HepG2 (cell line): ENCODE results near the gene TM9SF2. TPM values are rescaled to one million over a fixed set of nuclear protein-coding genes. Genes with fewer than 3 reads are reported as not detected.

Source experiments
- ATAC-seq: fragments of 200-7000 bp; cut with Tn5 transposase; 3 replicates; pipeline ENCODE4 v1.9.1; 2020; ENCODE audit warnings: mild to moderate bottlenecking, moderate library complexity
- BruUV-seq: library from RNA; stranded (reverse); fragments of 400-500 nt; replicated peaks from 2 replicates; lab custom pipeline; 2021; lab: Mats Ljungman, UMichigan
- CTCF ChIA-PET: fragments of 300-600 bp; formaldehyde crosslinking; extraction: SDS; loops from one replicate; lab custom pipeline; 2021; ENCODE audit warnings: low total read pairs, inconsistent platforms, low intra/inter-chr PET ratio; lab: Yijun Ruan, JAX
- POLR2A ChIA-PET: fragments of 350-600 bp; sonication (Branson Sonifier 250); formaldehyde crosslinking; loops from one replicate; lab custom pipeline; 2020; ENCODE audit warnings: antibody characterized with exemption, inconsistent platforms; lab: Yijun Ruan, JAX
- DNase-seq: peaks from one replicate; pipeline ENCODE4 v3.0.0-alpha.2; 2015; ENCODE audit warnings: low spot score
- FAIRE-seq: peaks from 3 replicates; lab custom pipeline; 2011; peaks lifted over from hg19 to GRCh38; lab: Jason Lieb, UNC
- H2AFZ ChIP-seq: one replicate; pipeline ENCODE4 v1.6.1; 2011; ENCODE audit warnings: low read length, inconsistent platforms
- H3K27ac ChIP-seq: fragments of 300-600 bp; 3 replicates; pipeline ENCODE4 v1.8.0; 2011; ENCODE audit warnings: mixed run types, mild to moderate bottlenecking, mixed read lengths, low read length, inconsistent platforms; ENCODE audit not compliant: insufficient read depth; ENCODE audit errors: extremely low read length
- H3K27me3 ChIP-seq, 2 experiments: fragments of 200-600 bp in 1 of 2; 2 replicates in 1 of 2; 3 replicates in 1 of 2; pipeline versions ENCODE4 v1.6.0 to v1.8.0; 2011; ENCODE audit warnings: low read length in 2 of 2, mild to moderate bottlenecking in 2 of 2, moderate library complexity in 2 of 2, inconsistent platforms in 1 of 2; ENCODE audit not compliant: insufficient read depth in 2 of 2, control insufficient read depth in 1 of 2
- H3K36me3 ChIP-seq, 2 experiments: fragments of 200-600 bp in 1 of 2; replicated peaks in 1 of 2; 2 replicates in 1 of 2; 3 replicates in 1 of 2; pipeline versions ENCODE4 v1.5.1 to v1.8.0; 2011; ENCODE audit warnings: low read length in 2 of 2, inconsistent platforms in 1 of 2; ENCODE audit not compliant: insufficient read depth in 2 of 2, control insufficient read depth in 1 of 2
- H3K4me1 ChIP-seq: 2 replicates; pipeline ENCODE4 v1.5.1; 2012; ENCODE audit warnings: low read length, inconsistent platforms; ENCODE audit not compliant: insufficient read depth
- H3K4me2 ChIP-seq: 2 replicates; pipeline ENCODE4 v1.6.0; 2011; ENCODE audit warnings: low read depth, low read length, inconsistent platforms
- H3K4me3 ChIP-seq, 3 experiments: fragments of 200-600 bp in 1 of 3; sonication (generic), shearing (Covaris generic) in 1 of 3; replicated peaks in 1 of 3; 2 replicates each; pipeline ENCODE4 v1.5.1; 2011 to 2016; ENCODE audit warnings: low read length in 3 of 3, inconsistent platforms in 2 of 3, low read depth in 2 of 3, mild to moderate bottlenecking in 2 of 3, control low read depth in 1 of 3, mixed read lengths in 1 of 3; ENCODE audit not compliant: insufficient read depth in 1 of 3
- H3K79me2 ChIP-seq: one replicate; pipeline ENCODE4 v1.6.1; 2011; ENCODE audit warnings: low read length, inconsistent platforms; ENCODE audit not compliant: insufficient read depth
- H3K9ac ChIP-seq: 2 replicates; pipeline ENCODE4 v1.6.0; 2011; ENCODE audit warnings: mild to moderate bottlenecking, low read depth, low read length, inconsistent platforms; ENCODE audit not compliant: insufficient read depth
- H3K9me3 ChIP-seq: 2 replicates; pipeline ENCODE4 v1.5.1; 2012; ENCODE audit warnings: mild to moderate bottlenecking, low read length
- H4K20me1 ChIP-seq: 2 replicates; pipeline ENCODE4 v1.6.0; 2011; ENCODE audit warnings: inconsistent platforms, mild to moderate bottlenecking, low read length, moderate library complexity; ENCODE audit not compliant: insufficient read depth
- HMG20B ChIP-seq: conservative IDR thresholded peaks from 2 replicates; pipeline ENCODE4 v1.6.1; 2016; ENCODE audit warnings: missing genetic modification reagents, missing compliant biosample characterization
- MAF1 ChIP-seq: sonication (generic); formaldehyde crosslinking; IDR thresholded peaks from 2 replicates; pipeline ENCODE4 v1.5.0; 2020; ENCODE audit warnings: missing genetic modification reagents, borderline replicate concordance
- NR2C2 ChIP-seq: sonication (generic); formaldehyde crosslinking; IDR thresholded peaks from 2 replicates; pipeline ENCODE4 v1.4.0; 2020; ENCODE audit warnings: missing genetic modification reagents, mild to moderate bottlenecking, moderate library complexity, borderline replicate concordance
- PHF21A ChIP-seq: sonication (generic); formaldehyde crosslinking; IDR thresholded peaks from 2 replicates; pipeline ENCODE4 v1.5.0; 2020; ENCODE audit warnings: mild to moderate bottlenecking, missing genetic modification reagents
- RELA ChIP-seq: sonication (generic); formaldehyde crosslinking; IDR thresholded peaks from 2 replicates; pipeline ENCODE4 v1.4.0; 2020; ENCODE audit warnings: missing genetic modification reagents
- ZNF205 ChIP-seq: IDR thresholded peaks from 2 replicates; pipeline ENCODE4 v1.6.1; 2018; ENCODE audit warnings: missing biosample characterization, missing genetic modification reagents
- ZNF329 ChIP-seq: sonication (generic); formaldehyde crosslinking; IDR thresholded peaks from 2 replicates; pipeline ENCODE4 v1.9.0; 2021; ENCODE audit warnings: low read depth, mild to moderate bottlenecking, missing genetic modification reagents
- ZNF564 ChIP-seq: sonication (generic); formaldehyde crosslinking; IDR thresholded peaks from 2 replicates; pipeline ENCODE4 v1.8.1; 2023; ENCODE audit warnings: mild to moderate bottlenecking, missing genetic modification reagents
- ZNF891 ChIP-seq: sonication (generic); formaldehyde crosslinking; IDR thresholded peaks from 2 replicates; pipeline ENCODE4 v1.5.0; 2020; ENCODE audit warnings: mild to moderate bottlenecking, missing genetic modification reagents
- WGBS: methylation state at CpG from one replicate; pipeline ENCODE4 v1.1.6; 2017; ENCODE audit warnings: low lambda C conversion rate; 5-methylcytosine and 5-hydroxymethylcytosine counted together
- in situ Hi-C: cut with HindIII; loops from 2 replicates; pipeline ENCODE4 v1.10.0; 2017; ENCODE audit warnings: low pct_unique_long_range_greater_than_20kb; ENCODE audit not compliant: extremely low pct_ligation_motif_present
- intact Hi-C: fragments of 100-400 bp; cut with micrococcal nuclease; formaldehyde crosslinking; loops from one replicate; pipeline ENCODE4 v1.10.0; 2022; ENCODE audit not compliant: unreplicated experiment
- polyA plus RNA-seq, 8 experiments: library from polyadenylated mRNA; depleted of rRNA in 3 of 8; stranded (reverse) in 7 of 8; unstranded in 1 of 8; fragments of >200 nt; fragmentation: Illumina TruSeq in 4 of 8; extraction: Trizol in 4 of 8; gene quantifications; 2 replicates each; pipeline versions ENCODE4 v1.2.1 to v1.2.3, GENCODE V29; 2011 to 2016; ENCODE audit warnings: low read depth in 4 of 8, missing spikeins in 1 of 8, mixed read lengths in 1 of 8; ENCODE audit not compliant: insufficient read depth in 1 of 8
- total RNA-seq, 5 experiments: library from RNA; depleted of rRNA; stranded (reverse); fragments of >200 nt; fragmentation: Illumina TruSeq; extraction: Trizol; gene quantifications; 2 replicates each; pipeline ENCODE4 v1.2.3, GENCODE V29; 2016; ENCODE audit warnings: low read depth in 1 of 5
- TF ChIP-seq, protein P1 (sequence below): sonication (generic); formaldehyde crosslinking; IDR thresholded peaks from 2 replicates; pipeline ENCODE4 v1.4.0; 2020; ENCODE audit warnings: missing genetic modification reagents
- TF ChIP-seq, protein P2 (sequence below): sonication (generic); formaldehyde crosslinking; IDR thresholded peaks from 2 replicates; pipeline ENCODE4 v1.5.0; 2020; ENCODE audit warnings: missing genetic modification reagents, mild to moderate bottlenecking, borderline replicate concordance
- TF ChIP-seq, protein P3 (sequence below): sonication (generic); formaldehyde crosslinking; IDR thresholded peaks from 2 replicates; pipeline ENCODE4 v1.5.0; 2020; ENCODE audit warnings: mild to moderate bottlenecking, missing genetic modification reagents, moderate library complexity
- TF ChIP-seq, protein P4 (sequence below): sonication (generic); formaldehyde crosslinking; IDR thresholded peaks from 2 replicates; pipeline ENCODE4 v1.4.0; 2020; ENCODE audit warnings: missing genetic modification reagents, low read depth, mild to moderate bottlenecking, borderline replicate concordance

The TM9SF2 gene
- total and polyA plus RNA-seq, 2 of the 13 experiments (the other 11 are each of a cell fraction or from before 2014, with no cell fraction given), result 94.1 to 123 TPM

DNA sequence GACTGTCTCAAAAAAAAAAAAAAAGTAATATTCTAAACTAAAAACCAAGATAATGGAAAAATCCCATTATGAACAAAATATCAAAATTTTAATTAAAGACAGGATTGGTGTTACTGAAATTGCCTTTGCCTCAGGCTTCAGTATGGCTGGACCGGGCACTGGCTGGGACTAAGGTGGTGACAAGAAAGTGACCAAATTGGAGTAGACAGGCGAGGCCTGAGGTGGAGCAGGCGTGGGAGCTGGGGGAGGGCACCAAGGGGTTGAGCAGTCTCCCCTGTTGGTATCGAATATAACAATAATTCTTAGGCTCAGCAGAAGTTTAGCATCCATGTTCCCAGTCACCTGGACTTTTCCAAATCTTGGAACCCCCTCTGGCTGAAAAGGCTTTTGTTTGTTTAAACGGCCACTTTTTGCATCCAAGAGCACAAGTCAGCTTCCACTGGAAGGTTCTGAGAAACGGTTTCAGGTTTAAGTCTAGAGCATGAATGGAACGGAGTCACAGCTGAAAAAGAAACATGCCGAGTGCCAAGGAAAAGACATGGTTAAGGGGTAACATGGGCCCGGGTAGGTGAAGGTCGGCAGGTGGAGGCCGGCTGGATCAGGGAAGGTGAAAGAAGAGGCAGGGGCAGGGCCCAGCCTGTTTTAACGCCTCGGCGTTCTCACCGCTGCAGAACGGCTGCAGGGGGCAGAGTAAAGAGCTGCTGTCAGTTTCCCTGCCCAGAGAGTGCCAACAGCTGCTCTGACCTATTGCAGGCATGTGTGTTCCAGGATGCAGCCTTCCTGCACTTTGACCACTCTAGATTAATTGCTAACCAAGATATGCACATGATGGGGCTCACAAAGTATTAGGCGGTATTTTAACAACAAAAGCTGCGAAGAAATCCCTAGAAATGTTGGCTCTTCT, 104.4 kb downstream of the TM9SF2 start:
- FAIRE-seq, result peak; percentile 46
- peak overlapping the region; percentile 75 for H2AFZ ChIP-seq
- TF ChIP-seq, protein P1, sequence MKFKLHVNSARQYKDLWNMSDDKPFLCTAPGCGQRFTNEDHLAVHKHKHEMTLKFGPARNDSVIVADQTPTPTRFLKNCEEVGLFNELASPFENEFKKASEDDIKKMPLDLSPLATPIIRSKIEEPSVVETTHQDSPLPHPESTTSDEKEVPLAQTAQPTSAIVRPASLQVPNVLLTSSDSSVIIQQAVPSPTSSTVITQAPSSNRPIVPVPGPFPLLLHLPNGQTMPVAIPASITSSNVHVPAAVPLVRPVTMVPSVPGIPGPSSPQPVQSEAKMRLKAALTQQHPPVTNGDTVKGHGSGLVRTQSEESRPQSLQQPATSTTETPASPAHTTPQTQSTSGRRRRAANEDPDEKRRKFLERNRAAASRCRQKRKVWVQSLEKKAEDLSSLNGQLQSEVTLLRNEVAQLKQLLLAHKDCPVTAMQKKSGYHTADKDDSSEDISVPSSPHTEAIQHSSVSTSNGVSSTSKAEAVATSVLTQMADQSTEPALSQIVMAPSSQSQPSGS (CRISPR knock-in tag), result 0 out of 2 replicates have a peak, but pooled peaks have one; percentile 1
- TF ChIP-seq ZNF329 (CRISPR knock-in tag) (no peak), RELA (CRISPR knock-in tag) (no peak), NR2C2 (peak; percentile 63; the same call in 1 of the 2 replicates), ZNF564 (CRISPR knock-in tag) (peak; percentile 19), ZNF205 (CRISPR knock-in tag) (peak; percentile 63; the same call in 1 of the 2 replicates), HMG20B (no peak), PHF21A (peak; percentile 52), MAF1 (CRISPR knock-in tag) (no peak), ZNF891 (CRISPR knock-in tag) (0 out of 2 replicates have a peak, but pooled peaks have one; percentile 40)
- TF ChIP-seq, protein P2, sequence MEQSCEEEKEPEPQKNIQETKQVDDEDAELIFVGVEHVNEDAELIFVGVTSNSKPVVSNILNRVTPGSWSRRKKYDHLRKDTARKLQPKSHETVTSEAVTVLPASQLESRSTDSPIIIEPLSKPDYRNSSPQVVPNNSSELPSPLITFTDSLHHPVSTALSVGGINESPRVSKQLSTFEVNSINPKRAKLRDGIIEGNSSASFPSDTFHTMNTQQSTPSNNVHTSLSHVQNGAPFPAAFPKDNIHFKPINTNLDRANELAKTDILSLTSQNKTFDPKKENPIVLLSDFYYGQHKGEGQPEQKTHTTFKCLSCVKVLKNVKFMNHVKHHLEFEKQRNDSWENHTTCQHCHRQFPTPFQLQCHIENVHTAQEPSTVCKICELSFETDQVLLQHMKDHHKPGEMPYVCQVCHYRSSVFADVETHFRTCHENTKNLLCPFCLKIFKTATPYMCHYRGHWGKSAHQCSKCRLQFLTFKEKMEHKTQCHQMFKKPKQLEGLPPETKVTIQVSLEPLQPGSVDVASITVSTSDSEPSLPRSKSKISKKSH, result peak; percentile 39; the same call in 1 of the 2 replicates
- TF ChIP-seq, protein P3, sequence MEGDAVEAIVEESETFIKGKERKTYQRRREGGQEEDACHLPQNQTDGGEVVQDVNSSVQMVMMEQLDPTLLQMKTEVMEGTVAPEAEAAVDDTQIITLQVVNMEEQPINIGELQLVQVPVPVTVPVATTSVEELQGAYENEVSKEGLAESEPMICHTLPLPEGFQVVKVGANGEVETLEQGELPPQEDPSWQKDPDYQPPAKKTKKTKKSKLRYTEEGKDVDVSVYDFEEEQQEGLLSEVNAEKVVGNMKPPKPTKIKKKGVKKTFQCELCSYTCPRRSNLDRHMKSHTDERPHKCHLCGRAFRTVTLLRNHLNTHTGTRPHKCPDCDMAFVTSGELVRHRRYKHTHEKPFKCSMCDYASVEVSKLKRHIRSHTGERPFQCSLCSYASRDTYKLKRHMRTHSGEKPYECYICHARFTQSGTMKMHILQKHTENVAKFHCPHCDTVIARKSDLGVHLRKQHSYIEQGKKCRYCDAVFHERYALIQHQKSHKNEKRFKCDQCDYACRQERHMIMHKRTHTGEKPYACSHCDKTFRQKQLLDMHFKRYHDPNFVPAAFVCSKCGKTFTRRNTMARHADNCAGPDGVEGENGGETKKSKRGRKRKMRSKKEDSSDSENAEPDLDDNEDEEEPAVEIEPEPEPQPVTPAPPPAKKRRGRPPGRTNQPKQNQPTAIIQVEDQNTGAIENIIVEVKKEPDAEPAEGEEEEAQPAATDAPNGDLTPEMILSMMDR, result peak; percentile 49
- TF ChIP-seq, protein P4, sequence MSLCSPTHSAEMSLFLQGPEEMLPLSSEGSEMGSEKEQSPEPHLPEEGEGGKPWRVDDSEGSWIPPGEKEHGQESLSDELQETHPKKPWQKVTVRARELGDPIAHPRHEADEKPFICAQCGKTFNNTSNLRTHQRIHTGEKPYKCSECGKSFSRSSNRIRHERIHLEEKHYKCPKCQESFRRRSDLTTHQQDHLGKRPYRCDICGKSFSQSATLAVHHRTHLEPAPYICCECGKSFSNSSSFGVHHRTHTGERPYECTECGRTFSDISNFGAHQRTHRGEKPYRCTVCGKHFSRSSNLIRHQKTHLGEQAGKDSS (CRISPR knock-in tag), result peak; percentile 54; the same call in 1 of the 2 replicates

More for the DNA sequence above, 104.4 kb downstream of the TM9SF2 start:
- no peaks in the 10 kb centered on the region for H3K9me3 ChIP-seq
- no peaks in the 10 kb centered on the region for H4K20me1 ChIP-seq
- ChIA-PET CTCF (no interaction called here), POLR2A (interaction anchor here (0.6 to 2.9 kb wide), 14 partner anchors 9 to 1492 kb away, joined by 3 to 19 read pairs (median 6); partner anchors contain the start of genes PCCA and TMTC4)
- H3K4me3 ChIP-seq, result peak overlapping the region; percentile 56 to 73 (median 67)
- H3K4me2 ChIP-seq, result peak overlapping the region; percentile 93
- in situ Hi-C loops (no loop called here), intact Hi-C loops (loop anchor here (1.0 to 2.0 kb wide), 2 partner anchors 47 to 107 kb away; no protein-coding TSS in a partner anchor)
- ATAC-seq (peak; percentile 89), DNase-seq (peak; percentile 78)
- 1% methylated on average over 16 of the region's 18 CpGs for WGBS
- H3K27ac ChIP-seq, result peak overlapping the region; percentile 96
- peaks cover 0 to 3% of the 10 kb centered on the region in 2 experiments; a peak in 1 of 5 replicates for H3K27me3 ChIP-seq
- no peaks in the 10 kb centered on the region for H3K36me3 ChIP-seq
- peaks cover 33% of the 10 kb centered on the region for H3K4me1 ChIP-seq
- peak overlapping the region; percentile 68 for H3K9ac ChIP-seq
- TSS peak; percentile 97 for BruUV-seq
- H3K79me2 ChIP-seq, result no peaks in the 10 kb centered on the region
